ELR (cell line): ENCODE results near the gene BMAL1.

Source experiments
- DNase-seq: peaks from one replicate; pipeline ENCODE4 v3.0.0-alpha.2; 2015; ENCODE audit warnings: low read depth

The BMAL1 gene

DNA sequence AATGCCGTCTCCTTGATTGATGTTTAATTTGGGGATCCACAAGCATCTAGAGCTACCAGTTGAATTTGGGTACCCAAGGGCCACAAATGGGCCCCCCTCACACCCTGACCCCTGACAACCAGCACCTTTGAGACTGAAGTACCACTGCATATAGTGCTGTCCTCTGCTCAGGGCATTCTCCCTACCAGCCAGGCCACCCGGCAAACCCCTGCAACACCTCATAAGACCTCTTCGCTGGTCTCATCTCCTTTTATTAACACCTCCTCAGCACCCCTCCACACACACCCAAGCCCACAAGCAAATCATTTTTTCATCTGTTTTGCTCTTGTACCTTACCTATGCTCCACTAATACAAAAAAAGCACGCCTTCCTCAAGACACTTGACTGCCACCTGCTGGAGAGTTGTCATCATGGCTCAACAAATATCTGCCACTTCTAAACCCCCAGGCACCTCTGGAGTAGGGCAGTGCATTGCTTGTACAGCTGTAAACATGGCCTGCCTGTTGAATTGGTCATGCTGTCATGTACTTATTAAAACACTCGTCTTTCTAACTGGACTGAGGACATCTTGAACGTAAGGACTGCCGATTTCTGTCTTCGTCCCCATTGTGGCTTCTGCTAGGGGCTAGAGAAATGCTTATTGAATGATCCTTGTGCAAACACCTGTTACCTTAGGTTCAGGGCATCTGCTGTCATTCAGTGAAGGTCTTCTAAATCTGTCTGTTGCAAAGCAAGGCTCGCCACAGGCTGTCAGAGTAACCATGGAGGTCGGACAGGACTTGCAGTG is 66.5 kb downstream of the BMAL1 start:
- peak; percentile 84 for DNase-seq

DNA sequence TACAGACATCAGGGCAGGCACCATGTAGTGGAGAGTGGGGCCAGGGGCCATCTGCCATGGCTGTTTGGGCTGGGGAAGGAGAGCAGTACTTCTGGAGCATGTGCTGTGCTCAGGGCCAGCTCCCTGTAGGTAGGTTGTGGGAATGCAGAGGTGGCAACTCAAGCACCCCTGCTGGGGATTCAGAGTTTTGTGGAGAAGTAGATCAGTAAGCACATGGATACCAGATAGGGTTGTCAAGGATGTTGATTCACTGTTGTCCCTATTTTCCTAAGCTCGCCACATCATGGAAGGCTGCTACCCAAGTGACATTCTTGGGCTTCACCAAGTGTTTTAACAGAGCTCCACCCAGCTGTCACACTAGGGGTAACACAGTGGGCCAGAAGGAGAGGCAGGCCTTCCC is 67.2 kb downstream of the BMAL1 start:
- DNase-seq = no peak

- DNase-seq = no peak
Observed at GRCh38 chr11:13346470-13346869, 68.9 kb downstream of the BMAL1 start.

DNA sequence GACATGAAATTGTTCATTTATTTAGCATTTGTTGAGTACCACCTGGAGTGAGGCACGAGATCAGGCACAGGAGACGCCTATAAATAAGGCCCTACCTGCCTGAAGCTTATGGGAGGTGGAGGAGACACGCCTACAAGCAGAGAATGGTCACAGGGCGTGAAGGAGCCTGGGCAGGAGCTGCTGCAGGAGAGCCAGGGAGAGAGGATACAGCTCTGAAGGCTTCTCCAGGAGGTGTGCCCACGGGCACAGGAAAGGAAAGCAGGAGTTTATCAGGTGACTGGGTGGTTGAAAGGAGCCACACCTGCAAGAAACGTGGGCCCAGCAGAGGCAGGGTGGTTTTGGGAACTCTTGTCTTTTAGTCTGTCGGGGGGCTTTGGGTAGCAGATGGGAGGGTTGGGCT is 70.3 kb downstream of the BMAL1 start:
- DNase-seq = no peak

DNA sequence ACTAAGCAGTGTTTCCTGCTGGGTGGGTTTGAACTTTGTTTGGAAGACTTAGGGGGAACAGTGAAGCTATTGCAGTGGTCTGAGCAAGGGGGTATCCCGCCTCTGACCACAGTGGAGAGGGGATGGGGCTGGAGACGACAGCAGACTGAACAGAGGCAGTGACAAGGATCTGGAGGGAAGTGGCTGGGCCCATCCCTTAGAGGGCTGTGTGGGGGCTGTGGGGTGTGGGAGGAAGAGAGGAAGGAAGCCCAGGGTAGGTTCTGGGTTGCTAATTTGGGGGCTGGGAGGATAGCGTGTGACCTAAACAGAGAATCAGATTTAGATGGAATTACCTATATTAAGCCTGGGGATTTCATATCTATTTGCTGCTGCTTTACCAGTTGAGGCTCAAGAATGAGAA is 70.7 kb downstream of the BMAL1 start:
- no peak for DNase-seq

- no peak for DNase-seq
Observed at GRCh38 chr11:13349046-13349445, 71.5 kb downstream of the BMAL1 start.

DNA sequence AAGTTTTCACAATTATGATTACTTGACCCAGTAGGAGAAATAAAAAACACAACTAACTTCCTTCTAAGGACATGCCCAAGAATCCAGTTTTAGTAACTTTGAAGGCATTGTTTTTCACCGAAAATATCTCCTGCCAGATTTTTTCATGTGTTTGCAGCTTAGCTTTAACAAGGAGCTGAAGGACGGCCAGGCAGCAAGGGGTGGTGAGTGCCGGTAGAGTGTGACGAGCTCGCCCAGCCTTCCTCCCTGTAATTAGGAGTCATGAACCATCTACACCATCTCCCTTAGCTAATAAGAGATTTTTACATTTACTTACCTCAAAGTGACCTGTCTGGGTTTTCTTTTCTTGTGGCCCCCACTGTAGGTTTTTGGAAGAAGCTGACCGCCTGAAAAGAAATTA is 72.0 kb downstream of the BMAL1 start:
- DNase-seq = no peak

DNA sequence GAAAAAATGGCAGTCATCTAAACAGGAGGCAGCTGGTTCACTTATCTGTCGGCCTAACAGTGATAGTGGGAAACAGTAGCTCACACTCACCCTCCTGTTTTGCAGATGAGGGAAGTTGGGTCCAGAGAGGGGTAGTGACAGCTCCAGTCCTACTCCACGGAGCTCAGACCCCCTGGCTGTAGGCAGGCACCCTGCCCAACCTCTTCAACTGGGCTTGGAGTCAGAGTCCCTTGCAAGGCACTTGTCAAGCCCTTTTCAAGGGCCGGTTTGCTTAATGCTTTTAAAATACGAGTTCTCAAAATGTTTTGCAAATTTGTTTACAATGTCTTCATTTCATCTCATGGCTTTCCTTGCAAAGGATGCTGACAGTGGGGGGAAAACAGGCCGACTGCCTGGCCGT is 75.1 kb downstream of the BMAL1 start:
- no peak for DNase-seq

DNA sequence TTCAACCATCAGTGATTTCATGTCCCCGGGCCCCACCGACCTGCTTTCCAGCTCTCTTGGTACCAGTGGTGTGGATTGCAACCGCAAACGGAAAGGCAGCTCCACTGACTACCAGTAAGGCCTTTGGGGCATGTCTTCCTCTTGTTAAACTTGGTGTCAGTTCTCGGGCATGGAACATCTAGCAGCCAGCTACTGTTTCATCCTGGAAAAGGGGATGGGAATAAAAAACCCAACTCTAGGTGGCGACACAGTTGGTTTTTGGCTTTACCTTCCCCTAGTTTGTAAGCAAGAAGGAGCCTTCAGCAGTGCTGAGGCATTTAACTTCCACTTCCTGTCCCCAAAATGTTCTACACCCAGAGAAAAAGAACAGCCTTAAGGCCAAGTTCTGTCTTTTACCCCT is 76.7 kb downstream of the BMAL1 start:
- peak; percentile 37 for DNase-seq

DNA sequence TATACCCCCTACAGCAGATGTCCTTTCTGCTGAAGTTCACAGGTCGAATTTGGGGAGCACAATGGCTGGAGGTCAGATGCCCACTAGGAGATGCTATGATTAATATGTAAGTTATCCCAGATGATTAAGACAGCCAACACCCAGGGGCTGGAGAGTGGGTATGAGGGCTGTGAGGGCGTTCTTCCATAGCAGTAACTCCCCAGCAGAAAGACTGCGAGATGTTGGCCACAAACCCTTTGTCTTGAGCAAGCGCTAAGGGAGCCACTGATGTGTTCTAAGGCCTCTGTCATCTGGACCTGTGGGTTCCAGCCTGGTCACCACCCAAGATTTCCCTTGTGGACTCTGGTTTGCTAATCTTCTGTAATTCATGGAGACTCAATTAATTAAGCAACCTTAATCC is 77.6 kb downstream of the BMAL1 start:
- DNase-seq = no peak

GRCh38 chr11:13357232-13357631 is 79.6 kb downstream of the BMAL1 start:
- DNase-seq = no peak

DNA sequence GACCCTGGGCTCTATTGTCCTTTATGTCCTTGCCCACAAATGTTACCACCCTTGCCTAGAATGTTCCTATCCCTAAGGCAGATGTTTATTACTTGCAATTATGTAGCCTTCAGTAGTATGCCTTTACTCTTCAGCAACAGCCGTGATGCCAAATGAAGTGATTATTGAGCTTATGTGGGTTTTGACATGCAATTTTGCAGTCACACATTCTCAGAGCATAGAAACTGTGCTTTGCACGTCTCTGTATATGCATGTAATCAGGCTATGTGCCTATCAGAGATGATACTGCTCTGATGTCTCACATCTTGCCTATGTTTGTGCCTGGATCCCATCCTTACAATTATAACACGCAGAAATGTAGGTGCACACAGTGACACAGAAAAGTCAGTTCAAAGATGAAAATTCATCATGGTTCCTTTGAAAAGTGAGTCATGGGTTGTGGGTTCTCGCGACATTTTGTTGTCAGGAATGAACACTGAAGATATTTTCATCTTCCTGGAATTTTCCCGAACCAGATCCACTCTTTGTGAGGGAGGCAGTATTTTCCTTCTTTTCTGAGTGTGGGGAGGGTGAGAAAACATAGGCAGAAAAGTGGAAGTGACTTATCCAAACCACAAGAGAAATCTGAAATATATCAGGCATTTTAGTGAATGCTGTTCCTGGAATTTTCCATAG is 81.1 kb downstream of the BMAL1 start:
- DNase-seq = peak; percentile 54

DNA sequence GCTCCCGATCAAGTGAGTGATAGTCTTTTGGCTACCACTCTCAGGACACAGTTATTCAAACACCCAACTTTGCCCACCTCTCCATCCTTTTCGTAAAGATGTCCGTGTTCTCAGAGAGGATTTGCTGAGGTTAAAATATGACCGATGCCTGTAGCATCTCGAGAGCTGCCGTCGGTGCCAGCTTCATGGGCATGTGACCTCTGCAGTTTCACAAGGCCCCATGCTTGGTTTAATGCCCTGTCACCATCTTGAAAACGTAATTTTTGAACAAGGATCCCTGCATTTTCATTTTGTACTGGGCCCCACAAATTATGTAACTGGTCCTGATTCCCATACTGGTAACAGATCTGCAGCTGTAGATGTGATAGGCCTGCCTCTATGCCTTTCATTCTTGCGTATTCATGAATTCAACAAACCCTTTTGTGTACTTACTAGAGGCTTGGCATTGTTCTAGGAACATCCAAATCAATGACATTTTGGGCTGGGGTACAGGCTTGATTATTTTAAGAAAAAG is 85.1 kb downstream of the BMAL1 start:
- no peak for DNase-seq

- DNase-seq = peak; percentile 42
Observed at GRCh38 chr11:13364388-13364787, 86.8 kb downstream of the BMAL1 start.

- DNase-seq = no peak
Observed at GRCh38 chr11:13366266-13367026, 88.9 kb downstream of the BMAL1 start.

DNA sequence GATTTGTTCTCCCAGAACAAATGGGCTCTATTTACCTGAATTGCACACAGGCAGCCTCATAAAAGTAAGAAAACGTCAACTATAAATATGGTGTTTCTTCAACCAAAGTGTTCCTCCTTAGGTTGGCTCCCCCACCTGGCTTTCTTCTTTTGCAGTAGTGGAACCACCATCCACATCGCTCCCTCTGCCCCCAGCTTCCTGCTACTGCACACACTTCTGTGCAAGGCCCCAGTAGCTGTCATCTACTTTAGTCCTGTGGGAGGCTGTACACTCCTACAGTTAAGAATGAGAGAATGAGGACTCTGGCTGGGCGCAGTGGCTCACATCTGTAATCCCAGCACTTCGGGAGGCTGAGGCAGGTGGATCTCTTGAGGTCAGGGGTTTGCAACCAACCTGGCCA is 89.5 kb downstream of the BMAL1 start:
- no peak for DNase-seq

- DNase-seq = peak; percentile 62
Observed at GRCh38 chr11:13368041-13368446, 90.5 kb downstream of the BMAL1 start.

DNA sequence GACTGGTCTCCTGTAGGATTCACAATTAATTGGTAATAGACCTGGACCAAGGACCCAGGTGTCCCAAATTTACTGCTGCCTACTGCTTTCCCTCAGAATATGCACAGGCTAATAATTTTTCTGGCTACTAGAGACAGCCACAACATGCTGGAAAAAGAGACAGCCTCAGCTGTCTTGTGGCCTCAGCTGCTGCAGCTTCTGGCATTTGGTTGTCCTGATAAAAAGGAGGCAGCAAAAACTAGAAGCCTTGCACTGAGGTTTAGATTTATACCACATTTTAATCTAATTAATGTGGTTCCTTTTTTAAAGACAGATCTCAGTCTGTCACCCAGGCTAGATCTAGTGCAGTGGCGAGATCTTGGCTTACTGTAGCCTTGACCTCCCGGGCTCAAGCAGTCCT is 95.6 kb downstream of the BMAL1 start:
- no peak for DNase-seq

DNA sequence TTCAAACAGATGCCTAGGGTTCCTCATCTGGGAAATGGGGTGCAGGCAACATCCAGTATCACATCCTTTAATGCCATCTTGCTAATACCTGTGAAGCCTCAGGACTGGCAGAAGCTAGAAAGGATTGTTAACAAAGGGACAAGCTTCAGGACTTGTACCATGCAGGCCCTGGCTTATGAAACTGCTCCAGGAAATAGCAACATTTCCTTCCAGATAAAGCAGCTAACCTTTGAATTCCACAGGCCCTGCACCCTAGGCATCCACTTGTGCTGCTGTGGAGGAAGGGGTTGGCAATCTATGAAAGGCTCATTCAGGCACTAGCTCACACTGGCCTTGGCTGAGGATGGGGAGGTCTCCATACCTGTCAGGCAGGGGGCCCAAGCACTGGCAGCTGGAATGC is 98.2 kb downstream of the BMAL1 start:
- DNase-seq = no peak

DNA sequence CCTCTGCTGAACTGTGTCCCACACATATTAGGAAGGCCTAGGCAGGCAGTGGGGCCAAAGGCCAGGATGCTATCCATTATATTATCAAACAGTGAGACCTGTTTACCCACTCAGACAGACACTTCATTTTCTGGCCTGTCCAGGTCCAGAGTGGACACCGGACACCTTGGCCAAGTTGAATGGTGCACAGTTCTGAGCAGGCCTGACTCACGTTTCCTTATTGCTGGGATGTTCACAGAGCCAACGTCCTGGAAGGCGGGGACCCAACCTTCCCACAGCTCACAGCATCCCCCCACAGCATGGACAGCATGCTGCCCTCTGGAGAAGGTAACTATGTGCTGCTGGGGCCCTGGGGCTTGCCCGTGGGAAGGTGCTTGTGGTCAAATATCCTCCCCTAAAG is 98.8 kb downstream of the BMAL1 start:
- no peak for DNase-seq

GRCh38 chr11:13376838-13377237 is 99.2 kb downstream of the BMAL1 start:
- no peak for DNase-seq

- DNase-seq = no peak
Observed at GRCh38 chr11:13378316-13378715, 100.7 kb downstream of the BMAL1 start.

- no peak for DNase-seq
Observed at GRCh38 chr11:13380731-13381130, 103.1 kb downstream of the BMAL1 start.
